ENCODE results near the gene GATB. TPM values are rescaled to one million over a fixed set of nuclear protein-coding genes. Genes with fewer than 3 reads are reported as not detected.

GATB gene
- total RNA-seq, 1 donor from 2014 or later, result 11.1 TPM

GRCh38 chr4:151728679-151729078 is 32.1 kb downstream of the GATB start:
- TF ChIP-seq CTCF (IDR thresholded peaks at IDR 0.05; ENCODE audit: insufficient read depth, low read length, severe bottlenecking), result no peak

GRCh38 chr4:151728006-151728405 is 32.8 kb downstream of the GATB start:
- Histone ChIP-seq H3K4me3 (ENCODE audit: low read depth, low read length) (no peak overlapping the region), H3K27me3 (ENCODE audit: control insufficient read depth, insufficient read depth, low read length) (no peaks in the 10 kb centered on the region), H3K36me3 (ENCODE audit: control insufficient read depth, insufficient read depth, low read length) (no peaks in the 10 kb centered on the region)
- TF ChIP-seq CTCF (IDR thresholded peaks at IDR 0.05; ENCODE audit: insufficient read depth, low read length, severe bottlenecking), result no peak
- FAIRE-seq (no peak), DNase-seq (ENCODE audit: low read depth) (no peak)

More at GRCh38 chr4:151728679-151729078, 32.1 kb downstream of the GATB start:
- Histone ChIP-seq H3K4me3 (ENCODE audit: low read depth, low read length) (no peak overlapping the region), H3K36me3 (ENCODE audit: control insufficient read depth, insufficient read depth, low read length) (no peaks in the 10 kb centered on the region), H3K27me3 (ENCODE audit: control insufficient read depth, insufficient read depth, low read length) (no peaks in the 10 kb centered on the region)
- DNase-seq (ENCODE audit: low read depth) (no peak), FAIRE-seq (no peak)

- no peaks in the 10 kb centered on the region for H3K27me3 ChIP-seq (ENCODE audit: control insufficient read depth, insufficient read depth, low read length)
- peak; percentile 89 for DNase-seq (ENCODE audit: low read depth)
- H3K4me3 ChIP-seq (ENCODE audit: low read depth, low read length), result no peak overlapping the region
- no peak for FAIRE-seq
- no peaks in the 10 kb centered on the region for H3K36me3 ChIP-seq (ENCODE audit: control insufficient read depth, insufficient read depth, low read length)
- no peak for TF ChIP-seq CTCF (IDR thresholded peaks at IDR 0.05; ENCODE audit: insufficient read depth, low read length, severe bottlenecking)
Measured at GRCh38 chr4:151727365-151727764, 33.4 kb downstream of the GATB start.

GRCh38 chr4:151725087-151725486 is 35.7 kb downstream of the GATB start:
- DNase-seq (ENCODE audit: low read depth), result no peak
- FAIRE-seq, result no peak
- no peak for TF ChIP-seq CTCF (IDR thresholded peaks at IDR 0.05; ENCODE audit: insufficient read depth, low read length, severe bottlenecking)

GRCh38 chr4:151721916-151722315 is 38.9 kb downstream of the GATB start:
- Histone ChIP-seq H3K4me3 (ENCODE audit: low read depth, low read length) (no peak overlapping the region), H3K27me3 (ENCODE audit: control insufficient read depth, insufficient read depth, low read length) (no peaks in the 10 kb centered on the region), H3K36me3 (ENCODE audit: control insufficient read depth, insufficient read depth, low read length) (peaks cover 3% of the 10 kb centered on the region)
- TF ChIP-seq CTCF (IDR thresholded peaks at IDR 0.05; ENCODE audit: insufficient read depth, low read length, severe bottlenecking), result no peak
- DNase-seq (ENCODE audit: low read depth), result no peak
- FAIRE-seq, result no peak

More at GRCh38 chr4:151725087-151725486, 35.7 kb downstream of the GATB start:
- Histone ChIP-seq H3K4me3 (ENCODE audit: low read depth, low read length) (no peak overlapping the region), H3K36me3 (ENCODE audit: control insufficient read depth, insufficient read depth, low read length) (no peaks in the 10 kb centered on the region), H3K27me3 (ENCODE audit: control insufficient read depth, insufficient read depth, low read length) (no peaks in the 10 kb centered on the region)

GRCh38 chr4:151721466-151721865 is 39.3 kb downstream of the GATB start:
- H3K36me3 ChIP-seq (ENCODE audit: control insufficient read depth, insufficient read depth, low read length), result peaks cover 3% of the 10 kb centered on the region
- no peaks in the 10 kb centered on the region for H3K27me3 ChIP-seq (ENCODE audit: control insufficient read depth, insufficient read depth, low read length)
- DNase-seq (ENCODE audit: low read depth), result no peak
- no peak for FAIRE-seq
- no peak overlapping the region for H3K4me3 ChIP-seq (ENCODE audit: low read depth, low read length)
- TF ChIP-seq CTCF (IDR thresholded peaks at IDR 0.05; ENCODE audit: insufficient read depth, low read length, severe bottlenecking), result no peak
